Inferior parietal cortex (tissue), 1 donor: ENCODE results near the gene ADAMTSL2.

Source experiments
- DNase-seq: peaks from one replicate; pipeline ENCODE4 v3.0.0-alpha.2; 2016; ENCODE audit errors: extremely low spot score

Gene ADAMTSL2

DNA sequence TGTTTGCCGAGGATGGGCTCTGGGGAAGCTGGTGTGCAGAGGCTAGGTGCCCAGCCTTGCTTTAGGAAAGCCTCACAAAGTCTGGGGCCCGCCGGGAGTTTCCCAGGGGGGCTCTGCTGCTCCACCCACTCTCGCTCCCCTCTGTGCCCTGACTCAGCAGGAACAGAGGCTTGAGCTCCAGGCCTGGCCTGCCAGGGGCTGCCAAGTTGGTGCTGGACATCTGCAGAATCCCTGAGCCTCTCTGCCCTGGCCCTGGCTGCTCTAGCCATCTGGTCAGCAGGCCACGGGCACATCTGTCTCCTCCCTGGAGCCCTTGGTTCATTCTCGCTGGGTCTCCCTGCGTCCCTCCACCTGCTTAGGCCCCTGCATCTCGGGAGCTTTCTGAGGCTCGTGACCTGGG lies 647 bp upstream of the ADAMTSL2 start:
- DNase-seq: no peak

DNA sequence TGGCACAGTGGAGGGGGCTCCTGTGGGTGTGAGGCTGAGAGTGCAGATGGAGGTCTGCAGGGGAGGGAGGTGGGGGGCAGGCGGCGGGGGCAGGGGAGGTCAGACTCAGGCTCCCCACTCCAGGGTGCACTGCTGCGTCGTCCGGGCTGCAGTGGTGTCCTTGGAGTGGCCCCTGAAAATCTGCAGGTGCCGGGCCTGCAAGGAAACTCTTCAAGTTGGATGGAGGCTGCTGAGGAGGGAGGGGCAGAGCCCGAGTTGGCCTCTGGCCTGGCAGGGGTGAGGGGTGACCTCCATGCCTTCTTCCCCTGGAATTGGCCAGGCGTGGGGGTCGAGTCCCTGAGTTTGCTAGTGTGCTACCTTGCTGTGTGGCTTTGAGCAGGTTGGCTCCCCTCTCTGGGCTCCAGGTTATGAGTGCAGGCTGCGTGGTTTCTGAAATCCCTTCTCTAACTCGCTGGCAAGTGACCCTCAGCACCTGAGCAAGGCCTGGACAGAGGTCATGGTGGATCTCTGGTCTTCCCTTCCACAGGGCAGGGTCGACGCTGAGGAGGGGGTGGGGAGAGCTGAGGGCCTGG lies 888 bp downstream of the ADAMTSL2 start:
- no peak for DNase-seq

DNA sequence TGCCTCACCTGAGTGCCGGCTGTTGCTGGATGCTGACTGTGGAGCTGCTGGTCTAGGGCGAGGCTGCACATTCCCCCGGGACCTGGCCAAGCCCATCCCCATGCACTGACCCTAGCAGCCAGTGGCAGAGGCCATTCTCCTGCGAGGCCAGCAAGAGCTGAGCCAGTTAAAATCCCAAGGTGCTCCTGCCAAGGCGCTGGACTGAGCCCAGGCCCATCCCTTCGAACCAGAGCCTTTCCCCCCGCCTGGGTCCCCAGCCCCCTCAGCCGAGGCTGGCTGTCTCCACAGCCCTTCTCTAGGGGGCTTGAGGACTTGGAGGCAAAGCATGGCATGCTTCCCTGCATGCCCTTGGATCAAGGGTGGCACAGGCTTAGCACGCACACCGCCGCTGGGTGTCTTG lies 1.6 kb downstream of the ADAMTSL2 start:
- DNase-seq: no peak

DNA sequence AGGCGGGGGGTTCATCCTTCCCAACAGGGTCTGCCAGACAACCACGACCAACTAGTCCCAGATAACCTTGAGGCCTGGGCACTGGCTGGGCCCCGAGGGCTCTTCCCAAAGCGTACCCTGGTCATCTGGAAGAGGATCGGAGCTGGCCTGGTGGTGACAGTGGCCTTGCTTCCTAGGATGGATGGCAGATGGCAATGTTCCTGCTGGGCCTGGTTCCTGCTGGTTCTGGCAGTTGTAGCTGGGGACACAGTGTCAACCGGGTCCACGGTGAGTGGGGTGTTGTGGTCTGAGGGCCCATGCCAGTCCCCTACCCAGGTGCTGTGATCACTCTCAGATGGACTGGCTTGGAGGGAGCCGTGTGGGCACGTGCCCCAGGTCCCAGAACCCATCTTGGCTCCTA lies 2.0 kb downstream of the ADAMTSL2 start:
- no peak for DNase-seq

DNA sequence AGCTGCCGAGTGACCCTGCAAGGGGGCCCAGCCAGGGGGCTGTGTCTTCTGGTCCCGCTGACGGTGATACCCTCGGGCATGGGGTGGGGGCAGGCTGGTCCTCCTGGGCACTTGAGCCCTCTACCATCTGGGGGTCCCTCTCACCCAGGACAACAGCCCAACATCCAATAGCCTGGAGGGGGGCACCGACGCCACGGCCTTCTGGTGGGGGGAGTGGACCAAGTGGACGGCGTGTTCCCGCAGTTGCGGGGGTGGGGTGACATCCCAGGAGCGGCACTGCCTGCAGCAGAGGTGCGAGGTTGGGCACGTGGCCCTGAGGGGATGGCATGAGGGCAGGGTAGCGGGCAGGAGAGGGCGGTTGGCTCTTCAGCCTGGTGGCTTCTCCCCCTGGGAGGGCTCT lies 2.8 kb downstream of the ADAMTSL2 start:
- no peak for DNase-seq

DNA sequence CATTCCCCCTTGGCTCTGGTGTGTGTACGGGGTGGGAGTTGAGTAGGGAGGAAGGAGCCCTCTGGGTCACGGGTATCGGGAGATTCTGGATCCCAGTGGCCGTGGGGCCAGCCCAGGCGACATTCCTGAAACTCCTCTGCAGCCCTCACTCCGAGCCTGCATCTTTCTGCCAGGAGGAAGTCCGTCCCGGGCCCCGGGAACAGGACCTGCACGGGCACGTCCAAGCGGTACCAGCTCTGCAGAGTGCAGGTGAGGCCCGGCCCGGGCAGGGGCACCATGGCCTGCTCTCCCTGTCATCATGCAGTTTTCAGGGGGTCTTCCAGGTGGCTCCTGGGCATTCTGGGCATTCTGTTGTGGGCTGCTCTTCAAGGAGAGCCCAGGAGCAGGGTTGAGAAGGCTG lies 3.7 kb downstream of the ADAMTSL2 start:
- DNase-seq: no peak

- no peak for DNase-seq
Observed at GRCh38 chr9:133538851-133539833, 4.6 kb downstream of the ADAMTSL2 start.

GRCh38 chr9:133539991-133540697 lies 5.6 kb downstream of the ADAMTSL2 start:
- DNase-seq: no peak

DNA sequence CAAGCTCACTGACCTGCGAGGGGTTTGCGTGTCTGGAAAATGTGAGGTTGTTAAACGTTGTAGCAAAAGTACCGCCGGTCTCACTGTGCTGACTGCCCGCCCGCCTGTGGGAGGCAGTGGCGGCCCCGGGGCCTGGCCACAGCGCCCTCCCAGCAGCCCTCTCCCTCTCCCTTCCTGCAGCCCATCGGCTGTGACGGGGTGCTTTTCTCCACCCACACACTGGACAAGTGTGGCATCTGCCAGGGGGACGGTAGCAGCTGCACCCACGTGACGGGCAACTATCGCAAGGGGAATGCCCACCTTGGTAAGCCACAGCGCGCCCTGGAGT lies 6.2 kb downstream of the ADAMTSL2 start:
- DNase-seq: no peak

DNA sequence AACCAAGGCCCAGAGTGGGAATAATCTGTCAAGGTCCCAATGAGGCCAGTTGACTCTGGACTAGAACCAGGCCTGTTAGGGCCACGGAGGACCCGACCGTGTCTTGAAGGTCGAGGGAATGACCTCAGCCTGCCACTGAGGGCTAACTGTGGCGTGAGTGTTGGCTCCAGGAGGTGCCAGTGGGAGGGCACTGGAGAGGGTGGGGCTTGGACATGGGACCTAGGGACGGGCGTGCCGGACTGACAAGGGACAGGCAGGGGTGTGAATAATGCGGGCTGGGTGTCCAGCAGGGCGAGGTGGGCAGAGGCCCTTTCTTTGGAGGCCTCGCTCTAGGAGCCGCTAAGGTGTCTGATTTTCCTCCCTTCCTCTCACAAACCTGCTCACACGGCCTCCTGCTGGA lies 7.5 kb downstream of the ADAMTSL2 start:
- no peak for DNase-seq

GRCh38 chr9:133543772-133544467 lies 9.4 kb downstream of the ADAMTSL2 start:
- DNase-seq: no peak

GRCh38 chr9:133545494-133546286 lies 11.2 kb downstream of the ADAMTSL2 start:
- no peak for DNase-seq

GRCh38 chr9:133546287-133546680 lies 11.8 kb downstream of the ADAMTSL2 start:
- DNase-seq: no peak

GRCh38 chr9:133547116-133547515 lies 12.6 kb downstream of the ADAMTSL2 start:
- no peak for DNase-seq

DNA sequence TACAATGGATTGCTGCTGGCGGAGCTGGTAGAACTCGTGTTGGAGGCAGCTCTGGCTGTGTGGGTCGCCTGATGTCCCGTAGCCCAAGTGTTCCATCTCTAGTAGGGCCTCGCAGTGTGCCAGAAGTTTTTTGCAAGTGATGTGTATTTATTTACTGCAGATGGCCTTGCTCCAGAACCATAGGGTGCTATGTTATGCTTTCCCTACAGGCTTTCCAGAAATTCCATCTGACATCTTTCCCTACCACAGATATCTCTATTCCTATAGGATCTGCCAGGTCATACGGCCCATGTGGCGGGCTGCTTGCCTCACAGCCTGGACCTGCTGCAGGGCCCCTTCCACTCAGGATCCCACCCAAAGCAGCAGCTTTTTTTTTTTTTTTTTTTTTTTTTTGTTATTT lies 16.9 kb downstream of the ADAMTSL2 start:
- no peak for DNase-seq

DNA sequence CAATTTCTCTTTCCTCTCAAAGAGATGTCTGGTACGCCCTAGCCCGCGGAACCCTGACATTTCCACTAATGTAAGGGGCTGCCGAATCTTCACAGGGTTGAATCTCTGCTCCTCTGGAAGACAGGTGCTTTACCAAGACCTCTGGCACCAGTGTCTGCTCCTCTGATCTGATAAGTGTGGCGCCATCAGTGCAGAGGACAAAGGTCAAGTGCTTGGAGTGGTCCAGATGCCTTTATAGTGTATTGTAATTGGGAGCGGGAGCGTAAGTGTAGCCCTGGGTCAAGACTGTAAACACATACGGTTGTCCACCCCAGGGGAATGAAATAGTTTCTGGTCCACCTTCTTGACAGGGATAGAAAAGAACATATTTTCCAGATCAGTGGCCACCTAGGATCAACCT lies 17.7 kb downstream of the ADAMTSL2 start:
- DNase-seq: no peak

DNA sequence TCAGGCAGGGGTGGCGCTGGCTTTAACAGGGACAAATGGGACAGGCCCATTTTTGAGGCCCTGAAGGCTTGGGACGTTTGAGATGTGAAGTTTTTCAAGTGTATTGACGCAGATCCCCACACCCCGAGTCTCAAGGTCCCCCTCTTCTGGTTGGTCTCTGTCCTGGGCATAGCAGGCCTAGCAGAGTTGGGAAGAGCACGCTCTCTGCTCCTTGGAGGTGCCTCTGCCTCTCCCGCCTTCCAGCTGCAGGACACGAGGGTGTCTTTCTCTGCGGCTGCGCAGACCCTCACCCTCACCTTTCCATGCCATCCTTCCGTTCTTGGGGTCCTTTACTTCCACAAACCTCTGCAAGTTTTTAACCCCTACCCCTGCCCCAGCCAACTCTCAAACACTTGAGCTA lies 18.6 kb downstream of the ADAMTSL2 start:
- DNase-seq: no peak

DNA sequence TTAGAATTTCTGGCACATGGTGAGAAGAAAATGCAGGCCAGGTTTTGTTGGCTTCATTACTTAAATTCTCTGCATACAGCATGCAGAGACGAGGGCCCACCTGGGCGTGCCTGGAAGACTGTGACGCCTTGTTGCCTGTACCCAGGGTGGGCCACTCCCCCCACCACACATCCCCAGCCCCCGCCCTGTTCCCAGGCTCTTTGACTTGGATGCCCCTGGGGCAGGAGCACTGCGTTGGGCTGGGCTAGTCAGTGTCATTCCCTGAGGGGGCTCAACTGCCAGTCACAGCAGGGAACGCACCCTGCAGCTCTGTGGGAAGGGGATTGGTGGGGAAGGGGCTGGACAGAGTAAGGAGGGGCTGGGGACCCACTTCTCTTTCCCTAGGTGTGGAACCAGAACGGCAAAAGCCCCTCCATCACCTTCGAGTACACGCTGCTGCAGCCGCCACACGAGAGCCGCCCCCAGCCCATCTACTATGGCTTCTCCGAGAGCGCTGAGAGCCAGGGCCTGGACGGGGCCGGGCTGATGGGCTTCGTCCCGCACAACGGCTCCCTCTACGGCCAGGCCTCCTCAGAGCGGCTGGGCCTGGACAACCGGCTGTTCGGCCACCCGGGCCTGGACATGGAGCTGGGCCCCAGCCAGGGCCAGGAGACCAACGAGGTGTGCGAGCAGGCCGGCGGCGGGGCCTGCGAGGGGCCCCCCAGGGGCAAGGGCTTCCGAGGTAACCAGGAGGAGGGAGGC lies 19.6 kb downstream of the ADAMTSL2 start:
- no peak for DNase-seq

DNA sequence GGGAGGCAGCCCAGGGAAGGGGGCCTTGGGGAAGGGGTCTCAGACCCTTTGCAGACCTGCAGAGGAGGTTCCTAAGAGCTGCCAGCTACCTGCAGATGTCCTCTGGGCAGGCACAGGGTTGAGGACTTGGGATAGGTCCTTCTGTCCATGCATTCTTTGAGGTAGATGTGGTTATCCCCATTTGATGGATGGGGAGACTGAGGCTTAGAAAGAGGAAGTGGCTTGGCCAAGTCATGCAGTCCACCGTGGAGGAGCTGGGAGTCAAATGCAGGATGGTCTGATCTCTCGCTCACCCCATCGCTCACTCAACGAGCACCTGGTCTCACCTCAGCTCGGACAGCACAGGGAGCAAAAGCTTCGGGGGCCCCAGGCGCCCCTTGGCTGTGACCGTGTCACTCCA lies 20.2 kb downstream of the ADAMTSL2 start:
- no peak for DNase-seq

DNA sequence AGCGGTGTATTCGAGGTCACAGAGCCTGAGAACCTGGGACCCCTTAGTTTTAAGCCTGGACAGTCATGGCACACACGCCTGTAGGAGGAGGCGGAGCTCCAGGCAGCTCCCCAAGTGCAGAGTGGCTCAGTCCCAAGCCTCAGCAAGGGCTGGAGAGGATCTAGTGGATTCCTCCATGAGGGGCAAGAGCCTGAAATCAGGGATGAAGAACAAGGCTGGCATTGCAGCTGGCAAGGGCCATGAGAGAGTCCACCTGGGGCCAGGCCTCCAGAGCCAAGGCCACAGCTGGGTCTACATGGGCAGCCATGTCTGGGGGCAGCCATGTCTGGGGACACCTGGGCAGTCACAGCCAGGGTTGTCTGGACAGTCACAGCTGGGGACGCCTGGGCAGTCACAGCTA lies 21.9 kb downstream of the ADAMTSL2 start:
- DNase-seq: no peak

- no peak for DNase-seq
Observed at GRCh38 chr9:133557581-133557980, 23.1 kb downstream of the ADAMTSL2 start.
